ENCODE data around the gene KIF6. TPM values are rescaled to one million over a fixed set of nuclear protein-coding genes. Genes with fewer than 3 reads are reported as not detected.

The KIF6 gene
- total and polyA plus RNA-seq, 2 donors (not counting 1 experiment from before 2014, with no cell fraction given), result not detected

DNA sequence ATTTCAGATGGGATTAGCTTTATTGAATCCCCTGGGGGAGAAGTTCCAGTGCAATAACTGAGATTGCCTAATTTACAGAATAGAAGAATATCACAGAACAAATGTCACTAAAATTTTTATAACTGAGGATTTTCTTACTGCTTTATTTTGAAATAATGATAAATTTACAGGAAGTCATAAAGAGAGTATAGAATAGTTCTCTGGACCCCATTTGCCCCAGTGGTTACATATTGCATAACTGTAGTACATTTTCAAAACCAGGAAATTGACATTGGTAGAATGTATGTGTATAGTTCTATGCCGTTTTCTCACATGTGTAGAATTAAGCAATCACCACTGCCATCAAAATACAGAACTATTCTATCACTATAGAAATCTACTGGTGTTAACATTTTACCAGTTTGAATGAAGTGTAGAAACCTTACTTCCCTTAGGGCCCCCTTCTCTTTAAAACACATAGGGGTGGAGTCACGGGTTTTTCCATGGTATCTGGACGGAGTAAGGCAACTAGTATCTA is 18.3 kb downstream of the KIF6 start:
- ATAC-seq (ENCODE audit: low read depth) (no peak), DNase-seq (no peak)
- H2AFZ ChIP-seq (ENCODE audit: insufficient read depth, low read depth, low read length, poor library complexity, severe bottlenecking), result no peak overlapping the region
- Mint-ChIP-seq H3K9me3 (ENCODE audit: insufficient read depth) (no peaks in the 10 kb centered on the region), H3K4me1 (no peaks in the 10 kb centered on the region), H3K27me3 (peaks cover 15% of the 10 kb centered on the region), H3K27ac (no peak overlapping the region), H3K4me3 (no peak overlapping the region)
- intact Hi-C loops (cut with micrococcal nuclease), result no loop called here
- no peaks in the 10 kb centered on the region for H4K20me1 ChIP-seq (ENCODE audit: control insufficient read depth, insufficient read depth, low read length, poor library complexity, severe bottlenecking)
- TF ChIP-seq, protein P1, sequence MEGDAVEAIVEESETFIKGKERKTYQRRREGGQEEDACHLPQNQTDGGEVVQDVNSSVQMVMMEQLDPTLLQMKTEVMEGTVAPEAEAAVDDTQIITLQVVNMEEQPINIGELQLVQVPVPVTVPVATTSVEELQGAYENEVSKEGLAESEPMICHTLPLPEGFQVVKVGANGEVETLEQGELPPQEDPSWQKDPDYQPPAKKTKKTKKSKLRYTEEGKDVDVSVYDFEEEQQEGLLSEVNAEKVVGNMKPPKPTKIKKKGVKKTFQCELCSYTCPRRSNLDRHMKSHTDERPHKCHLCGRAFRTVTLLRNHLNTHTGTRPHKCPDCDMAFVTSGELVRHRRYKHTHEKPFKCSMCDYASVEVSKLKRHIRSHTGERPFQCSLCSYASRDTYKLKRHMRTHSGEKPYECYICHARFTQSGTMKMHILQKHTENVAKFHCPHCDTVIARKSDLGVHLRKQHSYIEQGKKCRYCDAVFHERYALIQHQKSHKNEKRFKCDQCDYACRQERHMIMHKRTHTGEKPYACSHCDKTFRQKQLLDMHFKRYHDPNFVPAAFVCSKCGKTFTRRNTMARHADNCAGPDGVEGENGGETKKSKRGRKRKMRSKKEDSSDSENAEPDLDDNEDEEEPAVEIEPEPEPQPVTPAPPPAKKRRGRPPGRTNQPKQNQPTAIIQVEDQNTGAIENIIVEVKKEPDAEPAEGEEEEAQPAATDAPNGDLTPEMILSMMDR (IDR thresholded peaks at IDR 0.05), result no peak
- TF ChIP-seq EZH2 (IDR thresholded peaks at IDR 0.05; ENCODE audit: borderline replicate concordance, insufficient read depth, low read depth, low read length, poor library complexity, severe bottlenecking), result no peak
- no peak overlapping the region for H3K4me2 ChIP-seq (replicated peaks; ENCODE audit: low read depth, low read length, poor library complexity, severe bottlenecking)
- no peaks in the 10 kb centered on the region for H3K9me3 ChIP-seq (ENCODE audit: control extremely low read depth in 1 of 3, control insufficient read depth in 2 of 3, insufficient read depth in 1 of 3, low read length in 2 of 3)
- no peak overlapping the region for H3K9ac ChIP-seq (ENCODE audit: low read length)
- no peaks in the 10 kb centered on the region for H3K27me3 ChIP-seq (replicated peaks in 1 of 4; ENCODE audit: control extremely low read depth in 1 of 4, control insufficient read depth in 3 of 4, insufficient read depth in 4 of 4, low read length in 3 of 4)
- H3K4me3 ChIP-seq (ENCODE audit: control extremely low read depth in 1 of 5, extremely low read depth in 1 of 5, insufficient read depth in 1 of 5, low read depth in 2 of 5, low read length in 4 of 5), result no peak overlapping the region
- ChIA-PET CTCF (no interaction called here), POLR2A (no interaction called here)
- H3K4me1 ChIP-seq (ENCODE audit: control insufficient read depth in 2 of 2, insufficient read depth in 2 of 2, low read length in 2 of 2), result no peaks in the 10 kb centered on the region
- no peaks in the 10 kb centered on the region for H3K79me2 ChIP-seq (ENCODE audit: control insufficient read depth, insufficient read depth, low read length)
- no peaks in the 10 kb centered on the region for H3K36me3 ChIP-seq (replicated peaks in 1 of 2; ENCODE audit: control extremely low read depth in 1 of 2, control insufficient read depth in 1 of 2, extremely low read depth in 1 of 2, insufficient read depth in 2 of 2, low read length in 1 of 2)
- 88% methylated on average over 1 of the region's 3 CpGs for WGBS (ENCODE audit: insufficient coverage)
- H3K27ac ChIP-seq (ENCODE audit: low read length in 2 of 2), result no peak overlapping the region

DNA sequence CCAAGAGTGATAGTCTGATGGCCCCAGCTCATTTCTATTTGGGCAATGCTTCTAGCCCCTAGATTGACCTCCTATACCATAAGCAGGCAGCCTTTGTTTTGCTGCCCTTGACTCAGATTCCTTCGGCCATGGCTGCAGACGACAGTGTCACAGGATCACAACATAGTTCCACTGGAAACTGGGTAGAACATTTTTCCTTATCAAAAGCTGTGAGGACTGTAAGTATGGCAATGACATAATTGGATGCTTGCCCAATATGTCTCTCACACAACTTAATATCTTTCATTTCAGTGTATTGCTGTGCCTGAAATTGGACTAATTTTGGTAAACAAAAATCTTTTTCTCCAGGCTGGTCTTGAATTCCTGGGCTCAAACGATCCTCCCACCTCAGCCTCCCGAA is 22.9 kb downstream of the KIF6 start:
- H3K4me1 Mint-ChIP-seq, result no peaks in the 10 kb centered on the region
- H3K4me1 ChIP-seq (ENCODE audit: control insufficient read depth in 2 of 2, insufficient read depth in 2 of 2, low read length in 2 of 2), result no peaks in the 10 kb centered on the region
- no peak overlapping the region for H3K27ac ChIP-seq (ENCODE audit: low read length in 2 of 2)
- H4K20me1 ChIP-seq (ENCODE audit: control insufficient read depth, insufficient read depth, low read length, poor library complexity, severe bottlenecking), result no peaks in the 10 kb centered on the region
- no peaks in the 10 kb centered on the region for H3K9me3 Mint-ChIP-seq (ENCODE audit: insufficient read depth)
- DNase-seq (no peak), ATAC-seq (ENCODE audit: low read depth) (no peak)
- no peak overlapping the region for H3K4me3 ChIP-seq (ENCODE audit: control extremely low read depth in 1 of 5, extremely low read depth in 1 of 5, insufficient read depth in 1 of 5, low read depth in 2 of 5, low read length in 4 of 5)
- no peak overlapping the region for H3K4me3 Mint-ChIP-seq
- H3K9me3 ChIP-seq (ENCODE audit: control extremely low read depth in 1 of 3, control insufficient read depth in 2 of 3, insufficient read depth in 1 of 3, low read length in 2 of 3), result no peaks in the 10 kb centered on the region
- H3K9ac ChIP-seq (ENCODE audit: low read length), result no peak overlapping the region
- H3K79me2 ChIP-seq (ENCODE audit: control insufficient read depth, insufficient read depth, low read length), result no peaks in the 10 kb centered on the region
- H2AFZ ChIP-seq (ENCODE audit: insufficient read depth, low read depth, low read length, poor library complexity, severe bottlenecking), result no peak overlapping the region
- H3K36me3 ChIP-seq (replicated peaks in 1 of 2; ENCODE audit: control extremely low read depth in 1 of 2, control insufficient read depth in 1 of 2, extremely low read depth in 1 of 2, insufficient read depth in 2 of 2, low read length in 1 of 2), result no peaks in the 10 kb centered on the region
- CTCF ChIA-PET, result no interaction called here
- POLR2A ChIA-PET, result no interaction called here
- intact Hi-C loops (cut with micrococcal nuclease), result no loop called here
- no peak for TF ChIP-seq EZH2 (IDR thresholded peaks at IDR 0.05; ENCODE audit: borderline replicate concordance, insufficient read depth, low read depth, low read length, poor library complexity, severe bottlenecking)
- TF ChIP-seq, protein P1 (IDR thresholded peaks at IDR 0.05), result no peak
- no peak overlapping the region for H3K4me2 ChIP-seq (replicated peaks; ENCODE audit: low read depth, low read length, poor library complexity, severe bottlenecking)
- H3K27me3 ChIP-seq (replicated peaks in 1 of 4; ENCODE audit: control extremely low read depth in 1 of 4, control insufficient read depth in 3 of 4, insufficient read depth in 4 of 4, low read length in 3 of 4), result no peaks in the 10 kb centered on the region
- peaks cover 13% of the 10 kb centered on the region for H3K27me3 Mint-ChIP-seq
- WGBS (ENCODE audit: insufficient coverage), result no CpG with 5 or more reads among the region's 4 CpGs
- H3K27ac Mint-ChIP-seq, result no peak overlapping the region

Data from B cell (primary cell).